HG03457 (cell line): ENCODE measurements around the gene MLST8.

Experiments used
- ATAC-seq: cut with Tn5 transposase; IDR thresholded peaks from one replicate; pipeline ENCODE4 v1.9.1; 2021; ENCODE audit warnings: moderate number of reproducible peaks; ENCODE audit not compliant: unreplicated experiment

MLST8 gene

DNA sequence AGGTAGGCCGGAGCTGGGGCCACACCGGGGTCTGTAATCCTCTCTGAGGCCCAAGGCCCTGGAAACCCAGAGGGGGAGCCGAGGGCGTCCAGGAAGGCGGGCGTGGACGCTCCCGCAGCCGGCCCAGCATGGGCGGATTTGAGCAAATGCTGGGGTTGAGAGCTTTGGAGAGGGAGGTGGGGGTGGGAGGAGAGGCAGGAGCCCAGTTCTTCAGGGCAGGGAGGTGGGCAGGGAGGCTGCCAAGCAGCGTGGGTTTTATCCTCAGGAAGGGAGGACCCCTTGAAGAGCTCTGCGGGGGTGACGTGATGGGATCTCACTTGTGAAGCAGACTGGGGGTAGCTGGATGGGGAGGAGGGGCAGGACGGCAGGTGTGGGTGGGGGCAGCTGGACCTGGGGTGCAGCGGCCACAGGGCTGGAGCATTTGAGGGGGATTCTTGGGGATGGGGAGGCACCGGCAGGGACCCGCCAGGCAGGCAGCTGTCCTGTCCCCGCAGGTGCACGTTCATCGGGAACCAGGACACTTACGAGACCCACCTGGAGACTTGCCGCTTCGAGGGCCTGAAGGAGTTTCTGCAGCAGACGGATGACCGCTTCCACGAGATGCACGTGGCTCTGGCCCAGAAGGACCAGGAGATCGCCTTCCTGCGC lies 32.4 kb upstream of the MLST8 start:
- ATAC-seq, result no peak

- no peak for ATAC-seq
Observed at GRCh38 chr16:2173366-2173765, 31.9 kb upstream of the MLST8 start.

DNA sequence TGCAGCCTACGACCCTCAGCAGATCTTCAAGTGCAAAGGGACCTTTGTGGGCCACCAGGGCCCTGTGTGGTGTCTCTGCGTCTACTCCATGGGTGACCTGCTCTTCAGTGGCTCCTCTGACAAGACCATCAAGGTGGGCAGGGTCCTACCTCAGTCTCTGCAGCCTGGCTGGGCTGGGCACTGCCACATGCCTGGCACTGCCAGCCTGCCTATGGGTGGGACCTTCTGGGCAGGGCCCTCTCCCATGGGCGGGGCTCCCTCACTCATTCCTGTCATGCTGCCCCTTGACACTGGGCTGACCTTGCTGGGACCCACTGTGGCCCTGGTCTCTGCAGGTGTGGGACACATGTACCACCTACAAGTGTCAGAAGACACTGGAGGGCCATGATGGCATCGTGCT lies 31.3 kb upstream of the MLST8 start:
- ATAC-seq, result no peak

- no peak for ATAC-seq
Observed at GRCh38 chr16:2174396-2175131, 30.7 kb upstream of the MLST8 start.

GRCh38 chr16:2175454-2175853 lies 29.8 kb upstream of the MLST8 start:
- no peak for ATAC-seq

- no peak for ATAC-seq
Observed at GRCh38 chr16:2176047-2176446, 29.2 kb upstream of the MLST8 start.

DNA sequence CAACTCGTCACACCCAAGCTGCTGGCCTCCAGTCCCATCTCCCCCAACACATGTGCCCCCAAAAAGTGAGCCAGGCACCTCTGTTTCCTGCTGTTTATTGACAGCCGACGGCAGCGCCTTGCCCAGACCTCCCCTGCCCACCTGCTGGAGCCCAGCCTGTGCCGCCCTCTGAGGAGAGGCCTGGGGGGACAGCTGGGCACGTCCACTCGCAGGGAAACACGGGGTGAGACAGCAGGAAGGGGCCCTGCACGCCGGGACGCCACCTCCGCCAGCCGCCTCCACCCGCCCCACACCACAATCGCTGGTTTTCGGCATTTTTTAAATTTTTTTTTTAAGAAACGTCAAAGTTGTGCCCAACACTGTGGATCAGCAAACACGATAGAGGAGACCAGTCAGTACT lies 28.2 kb upstream of the MLST8 start:
- ATAC-seq, result no peak

DNA sequence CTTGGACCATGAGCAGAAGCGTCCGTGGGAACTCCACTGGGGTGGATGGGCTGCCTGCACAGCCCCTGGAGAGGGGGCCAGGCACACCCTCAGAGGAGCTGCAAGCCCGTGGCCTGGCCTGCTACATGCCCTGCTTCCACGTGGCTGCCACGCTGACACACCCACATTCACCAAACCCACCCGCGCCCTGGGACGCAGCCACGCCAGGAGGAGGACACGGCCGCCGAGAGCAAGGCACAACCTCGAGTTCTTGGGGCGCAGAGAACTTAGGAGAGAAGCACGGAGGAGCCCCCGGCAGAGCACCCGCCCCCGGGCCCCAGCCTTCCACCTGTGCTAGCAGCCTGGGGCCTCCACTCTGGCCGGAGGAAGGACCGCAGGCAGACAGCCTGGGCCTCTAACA lies 27.7 kb upstream of the MLST8 start:
- no peak for ATAC-seq

DNA sequence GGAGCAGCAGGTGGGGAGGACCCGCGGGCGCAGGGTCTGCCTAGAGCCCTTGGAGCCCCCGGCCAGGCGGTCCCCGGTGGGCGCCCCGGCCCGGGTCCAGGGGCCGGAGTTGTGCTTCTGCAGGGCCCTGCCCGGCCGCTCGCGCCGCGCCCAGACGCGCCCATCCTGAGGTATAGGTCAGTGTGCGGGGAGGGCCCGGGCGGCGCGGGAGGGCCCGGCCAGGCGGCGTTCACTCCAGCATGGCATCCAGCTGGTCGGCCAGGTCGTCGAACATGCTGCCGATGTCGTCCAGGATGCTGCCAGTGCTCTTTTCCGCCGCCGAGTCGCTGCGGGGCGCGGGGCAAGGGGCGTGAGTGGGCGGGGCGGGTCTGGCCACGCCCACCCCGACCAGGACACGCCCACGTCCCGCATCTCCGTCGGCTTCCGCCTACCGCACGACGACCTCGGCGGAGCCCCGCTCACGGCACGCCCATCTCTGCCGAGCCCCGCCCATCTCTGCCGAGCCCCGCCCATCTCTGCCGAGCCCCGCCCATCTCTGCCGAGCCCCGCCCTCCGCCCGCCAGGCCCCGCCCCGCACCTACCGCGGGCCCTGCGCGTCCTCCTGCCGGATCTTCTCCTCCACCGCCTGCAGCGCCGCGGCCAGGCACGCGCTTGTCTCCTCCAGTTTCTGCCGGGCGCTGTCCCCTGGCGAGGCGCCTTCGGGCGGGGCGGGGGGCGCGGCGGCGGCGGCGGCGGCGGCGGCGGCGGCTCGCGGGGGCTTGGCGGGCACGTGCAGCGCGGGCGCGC lies 26.7 kb upstream of the MLST8 start:
- ATAC-seq, result no peak

DNA sequence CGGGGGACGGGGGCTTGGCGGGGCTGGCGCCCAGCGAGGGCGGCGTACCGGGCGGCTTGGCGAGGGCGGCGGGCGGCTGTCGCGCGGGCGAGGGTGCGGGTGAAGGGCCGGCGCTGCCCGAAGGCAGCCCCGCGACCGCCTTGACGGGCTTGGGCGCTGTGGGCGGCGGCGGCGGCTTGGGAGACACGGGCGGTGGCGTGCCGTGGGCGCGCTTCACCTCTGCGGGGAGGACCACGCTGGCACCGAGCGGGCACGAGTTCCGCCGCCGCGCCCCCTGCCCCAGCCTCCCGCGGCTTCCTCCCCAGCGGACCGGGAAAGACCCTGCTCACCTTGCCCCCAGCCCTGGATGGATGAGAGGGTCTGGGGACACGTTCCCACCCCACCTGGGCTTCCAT lies 26.1 kb upstream of the MLST8 start:
- ATAC-seq, result no peak

- ATAC-seq, result no peak
Observed at GRCh38 chr16:2179576-2179975, 25.7 kb upstream of the MLST8 start.

- no peak for ATAC-seq
Observed at GRCh38 chr16:2180461-2180860, 24.8 kb upstream of the MLST8 start.

DNA sequence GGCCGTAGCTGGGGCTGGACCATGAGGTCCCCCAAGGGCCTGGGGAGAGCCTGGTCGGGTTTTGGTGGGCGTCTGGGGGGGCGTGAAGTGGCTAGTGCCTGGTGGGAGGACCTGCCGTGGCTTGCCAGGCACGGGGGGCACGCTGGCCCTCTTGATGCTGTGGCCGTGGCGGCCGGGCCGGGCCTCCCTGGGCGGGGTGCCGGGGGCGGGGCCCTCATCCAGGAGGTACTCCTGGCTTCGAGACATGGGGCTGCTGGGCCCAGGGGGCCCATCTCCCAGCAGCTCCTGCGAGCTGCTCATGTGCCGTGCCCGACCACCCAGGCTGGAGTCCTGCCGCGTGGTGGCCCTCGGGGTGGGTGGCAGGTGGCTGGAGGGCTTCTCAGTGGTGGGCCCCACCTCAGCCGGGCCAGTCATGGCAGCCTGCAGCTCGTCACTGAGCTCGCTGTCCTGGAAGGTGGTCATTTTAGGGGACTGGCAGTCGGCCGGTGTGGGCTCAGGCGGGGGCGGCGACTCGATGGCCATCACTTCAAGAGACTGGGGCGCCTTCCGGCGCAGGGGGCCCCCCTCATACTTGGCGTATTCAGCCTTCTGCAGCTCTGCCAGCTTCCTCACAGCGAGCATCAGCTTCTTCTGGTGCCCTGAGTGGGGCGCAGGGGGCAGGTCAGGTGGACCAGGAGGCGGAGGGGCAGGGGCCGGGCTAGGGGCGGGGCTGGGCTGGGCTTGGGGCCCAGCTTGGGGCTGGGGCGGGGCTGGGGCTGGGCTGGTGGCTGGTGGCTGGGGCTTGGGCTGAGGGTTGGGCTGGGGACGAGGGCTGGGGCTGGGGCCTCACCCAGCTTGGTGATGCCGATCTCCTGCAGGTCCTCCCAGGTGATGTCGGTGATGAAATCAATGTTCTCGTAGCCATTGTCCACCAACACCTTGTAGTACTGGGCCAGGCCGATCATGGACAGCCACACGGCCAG lies 24.0 kb upstream of the MLST8 start:
- ATAC-seq, result no peak

GRCh38 chr16:2181952-2182351 lies 23.3 kb upstream of the MLST8 start:
- ATAC-seq, result no peak

DNA sequence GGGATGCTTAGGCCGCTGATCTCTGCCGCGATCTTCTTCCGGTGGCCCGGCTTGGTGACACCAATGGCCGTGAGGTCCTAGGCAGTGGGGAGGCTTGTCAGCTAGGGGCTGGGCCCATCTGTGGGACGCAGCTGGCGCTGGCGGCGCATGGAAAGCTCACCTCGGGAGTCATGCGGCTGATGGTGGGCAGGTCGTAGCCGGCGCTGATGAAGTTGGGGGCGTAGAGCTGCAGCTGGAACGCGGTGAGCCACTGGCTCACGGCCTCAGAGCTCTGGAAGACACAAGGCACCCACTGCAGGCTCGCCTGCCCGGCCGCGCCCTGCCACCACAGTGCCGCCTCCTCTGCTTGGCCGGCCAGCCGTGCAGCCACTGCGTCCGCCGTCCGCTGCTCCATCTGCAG lies 21.6 kb upstream of the MLST8 start:
- ATAC-seq, result no peak

- no peak for ATAC-seq
Observed at GRCh38 chr16:2184346-2184745, 20.9 kb upstream of the MLST8 start.

DNA sequence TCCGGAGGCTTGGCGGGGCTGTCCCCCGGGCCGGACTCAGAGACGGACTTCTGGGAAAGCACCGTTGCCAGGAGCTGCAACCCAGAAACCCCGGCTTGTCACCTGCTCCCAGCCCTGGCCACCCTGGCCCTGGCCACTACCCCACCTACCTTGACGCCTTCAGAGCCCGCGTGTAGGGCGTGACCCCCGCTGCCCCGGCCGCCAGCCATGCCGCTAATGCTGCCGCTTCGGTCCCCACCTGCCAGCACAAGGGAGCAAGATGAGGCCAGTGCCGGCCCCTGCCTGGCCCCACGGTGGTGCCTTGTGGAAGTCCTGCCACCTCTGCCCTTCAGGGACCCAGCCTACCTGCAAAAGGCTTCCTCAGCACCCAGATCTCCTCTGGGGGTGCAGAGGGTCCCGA lies 20.3 kb upstream of the MLST8 start:
- ATAC-seq, result no peak

- no peak for ATAC-seq
Observed at GRCh38 chr16:2186064-2186463, 19.2 kb upstream of the MLST8 start.

DNA sequence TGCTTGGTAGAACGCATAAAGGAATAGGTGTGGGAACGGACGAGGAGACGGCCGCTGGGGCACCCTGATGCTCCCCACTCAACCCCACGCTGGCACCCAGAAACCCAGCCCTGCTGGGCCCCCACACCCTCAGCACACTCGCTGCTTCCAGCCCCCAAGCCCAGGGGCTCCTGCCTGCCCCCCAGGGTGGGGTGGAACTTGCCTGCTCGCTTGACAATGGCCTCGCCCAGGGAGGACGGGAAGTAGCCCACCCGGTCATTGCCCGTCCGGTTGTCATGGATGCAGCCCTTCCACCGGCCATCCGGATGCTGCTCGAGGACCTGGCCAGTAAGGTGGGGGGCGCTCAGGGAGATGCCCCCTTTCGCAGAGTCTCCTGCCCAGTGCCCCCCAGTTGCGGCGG lies 18.7 kb upstream of the MLST8 start:
- ATAC-seq, result no peak

- ATAC-seq, result no peak
Observed at GRCh38 chr16:2187212-2187611, 18.0 kb upstream of the MLST8 start.

DNA sequence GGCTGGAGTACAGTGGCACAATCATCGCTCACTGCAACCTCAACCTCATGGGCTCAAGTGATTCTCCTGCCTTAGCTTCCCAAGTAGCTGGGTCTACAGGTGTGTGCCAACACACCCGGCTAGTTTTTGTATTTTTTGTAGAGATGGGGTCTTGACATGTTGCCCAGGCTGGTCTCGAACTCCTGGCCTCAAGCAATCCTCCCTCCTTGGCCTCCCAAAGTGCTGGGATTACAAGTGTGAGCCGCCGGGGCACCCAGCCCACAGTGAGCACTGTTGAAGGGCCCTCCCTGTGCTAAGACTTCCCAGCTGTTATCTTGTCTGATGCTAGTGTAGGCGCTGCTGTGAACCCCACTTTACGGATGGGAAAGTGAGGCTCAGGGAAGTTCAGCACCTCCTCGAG lies 16.9 kb upstream of the MLST8 start:
- no peak for ATAC-seq
